Measurements from ENCODE around the gene ARHGAP45.

Gene ARHGAP45

DNA sequence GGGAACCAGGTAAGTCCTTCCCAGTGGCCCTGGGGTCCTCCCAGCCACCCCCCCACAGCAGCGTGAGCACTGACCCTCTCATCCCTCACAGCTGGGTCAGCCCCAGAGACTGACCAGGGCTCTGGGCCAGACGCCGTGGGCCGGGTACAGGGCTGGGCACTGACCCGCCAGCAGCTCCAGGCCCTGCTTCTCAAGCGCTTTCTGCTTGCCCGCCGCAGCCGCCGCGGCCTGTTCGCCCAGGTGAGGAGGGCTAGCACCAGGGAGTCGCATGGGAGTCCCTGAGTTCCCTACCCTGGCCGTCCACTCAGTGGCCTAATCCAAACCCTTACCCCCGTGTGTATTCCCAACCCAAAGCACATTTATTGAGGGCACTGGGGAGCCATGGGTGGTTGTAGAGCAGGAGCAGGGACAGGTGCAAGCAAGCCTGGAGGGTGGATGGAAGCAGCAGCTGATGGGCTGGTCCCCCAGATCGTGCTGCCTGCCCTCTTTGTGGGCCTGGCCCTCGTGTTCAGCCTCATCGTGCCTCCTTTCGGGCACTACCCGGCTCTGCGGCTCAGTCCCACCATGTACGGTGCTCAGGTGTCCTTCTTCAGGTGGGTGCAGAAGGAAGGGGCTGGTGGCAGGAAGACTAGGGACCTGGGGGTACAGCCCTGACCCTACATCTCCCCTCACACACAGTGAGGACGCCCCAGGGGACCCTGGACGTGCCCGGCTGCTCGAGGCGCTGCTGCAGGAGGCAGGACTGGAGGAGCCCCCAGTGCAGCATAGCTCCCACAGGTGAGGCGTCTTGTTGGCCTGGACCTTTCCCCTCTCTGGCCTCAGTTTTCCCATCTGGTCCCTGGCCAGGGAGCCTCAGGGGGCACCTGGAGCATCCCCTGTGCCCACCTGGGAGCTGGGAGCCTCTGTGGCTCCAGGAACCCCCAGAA lies 12.6 kb upstream of the ARHGAP45 start:
- no peak for DNase-seq (ENCODE audit: low read depth)

DNA sequence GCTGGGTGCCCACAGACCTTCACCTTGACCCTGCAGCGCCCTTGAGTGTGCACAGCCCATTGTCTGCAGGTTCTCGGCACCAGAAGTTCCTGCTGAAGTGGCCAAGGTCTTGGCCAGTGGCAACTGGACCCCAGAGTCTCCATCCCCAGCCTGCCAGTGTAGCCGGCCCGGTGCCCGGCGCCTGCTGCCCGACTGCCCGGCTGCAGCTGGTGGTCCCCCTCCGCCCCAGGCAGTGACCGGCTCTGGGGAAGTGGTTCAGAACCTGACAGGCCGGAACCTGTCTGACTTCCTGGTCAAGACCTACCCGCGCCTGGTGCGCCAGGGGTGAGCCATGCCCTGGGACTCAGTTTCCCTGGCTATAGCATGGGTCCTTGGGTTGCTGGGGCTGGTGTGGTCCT lies 11.9 kb upstream of the ARHGAP45 start:
- no peak for DNase-seq (ENCODE audit: low read depth)

DNA sequence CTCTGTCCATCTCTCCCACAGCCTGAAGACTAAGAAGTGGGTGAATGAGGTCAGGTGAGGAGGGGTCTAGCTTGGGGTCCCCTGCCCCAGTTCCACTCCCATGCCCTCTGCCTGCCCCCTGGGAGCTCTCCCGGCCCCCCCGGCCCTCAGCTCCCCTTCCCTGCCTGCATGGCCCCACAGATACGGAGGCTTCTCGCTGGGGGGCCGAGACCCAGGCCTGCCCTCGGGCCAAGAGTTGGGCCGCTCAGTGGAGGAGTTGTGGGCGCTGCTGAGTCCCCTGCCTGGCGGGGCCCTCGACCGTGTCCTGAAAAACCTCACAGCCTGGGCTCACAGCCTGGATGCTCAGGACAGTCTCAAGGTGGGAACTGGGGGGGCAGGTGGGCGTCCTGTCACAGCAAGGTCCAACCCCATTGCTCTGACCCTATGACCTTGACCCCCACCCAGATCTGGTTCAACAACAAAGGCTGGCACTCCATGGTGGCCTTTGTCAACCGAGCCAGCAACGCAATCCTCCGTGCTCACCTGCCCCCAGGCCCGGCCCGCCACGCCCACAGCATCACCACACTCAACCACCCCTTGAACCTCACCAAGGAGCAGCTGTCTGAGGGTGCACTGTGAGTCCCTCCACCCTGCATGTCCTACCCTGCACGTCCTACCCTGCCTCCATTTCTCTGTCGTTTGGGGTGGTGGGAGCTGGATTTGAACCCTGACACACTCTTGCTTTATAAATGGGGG lies 10.9 kb upstream of the ARHGAP45 start:
- no peak for DNase-seq (ENCODE audit: low read depth)

DNA sequence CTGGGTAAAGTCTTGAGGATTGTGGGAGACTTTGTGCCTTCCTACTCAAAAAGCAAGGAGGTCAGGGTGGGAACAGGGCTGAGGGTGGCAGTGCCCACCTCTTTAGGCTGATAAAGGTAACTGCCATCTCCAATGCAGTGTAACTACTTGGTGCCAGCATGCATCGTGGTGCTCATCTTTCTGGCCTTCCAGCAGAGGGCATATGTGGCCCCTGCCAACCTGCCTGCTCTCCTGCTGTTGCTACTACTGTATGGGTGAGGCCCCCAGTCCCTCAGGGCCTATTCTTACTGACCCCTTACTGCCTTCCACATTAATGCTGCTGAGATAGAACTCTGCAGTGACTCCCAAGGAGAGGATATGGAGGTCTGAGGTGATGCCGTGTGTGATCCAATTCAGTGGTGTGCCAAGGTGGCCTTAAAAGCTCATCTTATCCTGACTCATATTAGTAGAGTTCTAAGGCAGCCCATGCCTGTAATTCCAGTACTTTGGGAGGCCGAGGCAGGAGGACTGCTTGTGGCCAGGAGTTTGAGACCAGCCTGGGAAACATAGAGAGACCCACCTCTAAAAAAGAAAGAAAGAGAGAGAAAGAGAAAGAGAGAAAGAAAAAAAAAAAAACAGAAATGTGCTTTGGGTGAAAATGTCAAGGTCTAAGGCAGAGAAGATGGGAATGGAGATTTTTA lies 9.7 kb upstream of the ARHGAP45 start:
- DNase-seq (ENCODE audit: low read depth), result no peak

DNA sequence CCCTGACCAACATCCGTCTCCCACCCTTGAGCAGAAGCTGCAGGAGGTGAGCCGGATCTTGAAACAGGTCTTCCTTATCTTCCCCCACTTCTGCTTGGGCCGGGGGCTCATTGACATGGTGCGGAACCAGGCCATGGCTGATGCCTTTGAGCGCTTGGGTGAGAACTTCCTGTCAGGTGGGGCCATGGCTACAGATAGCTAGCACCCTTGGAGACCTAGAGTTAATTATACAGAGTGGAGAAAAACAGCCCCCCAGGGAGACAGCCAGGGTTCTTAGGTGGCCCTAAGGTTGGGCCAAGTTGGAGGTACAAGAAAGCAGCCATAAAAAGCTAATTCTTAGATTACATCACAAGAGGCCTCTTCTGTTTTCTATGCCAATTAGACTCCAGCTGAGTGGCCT lies 8.9 kb upstream of the ARHGAP45 start:
- no peak for DNase-seq (ENCODE audit: low read depth)

DNA sequence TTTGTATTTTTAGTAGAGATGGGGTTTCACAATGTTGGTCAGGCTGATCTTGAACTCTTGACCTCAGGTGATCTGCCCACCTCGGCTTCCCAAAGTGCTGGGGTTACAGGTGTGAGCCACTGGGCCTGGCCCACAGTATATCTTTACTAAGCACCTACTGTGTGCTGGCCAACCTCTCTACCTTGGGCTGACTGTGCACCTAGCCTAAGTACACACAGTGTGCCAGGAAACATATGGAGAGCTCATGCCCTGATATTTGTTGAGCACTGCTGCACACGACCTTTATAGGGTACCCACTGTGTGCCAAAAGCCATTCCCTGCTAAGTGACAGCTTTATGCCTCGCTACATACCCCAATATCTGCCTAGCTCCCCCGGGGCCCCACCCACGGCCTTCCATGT lies 6.3 kb upstream of the ARHGAP45 start:
- DNase-seq (ENCODE audit: low read depth), result no peak

DNA sequence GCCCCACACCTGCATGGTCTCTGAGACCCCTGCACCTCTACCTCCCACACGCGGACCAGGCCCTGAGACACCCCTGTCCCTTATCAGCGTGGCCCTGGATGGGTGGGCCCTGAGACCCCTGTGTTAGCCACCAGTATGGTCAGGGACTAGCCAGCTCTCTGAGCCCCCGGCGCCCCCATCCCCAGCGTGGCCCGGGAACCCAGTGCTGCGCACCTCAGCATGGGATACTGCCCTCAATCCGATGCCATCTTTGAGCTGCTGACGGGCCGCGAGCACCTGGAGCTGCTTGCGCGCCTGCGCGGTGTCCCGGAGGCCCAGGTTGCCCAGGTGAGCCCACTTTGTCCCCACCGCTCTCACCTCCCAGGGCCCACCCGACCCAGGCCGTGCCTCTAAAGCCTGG lies 5.0 kb upstream of the ARHGAP45 start:
- no peak for DNase-seq (ENCODE audit: low read depth)

DNA sequence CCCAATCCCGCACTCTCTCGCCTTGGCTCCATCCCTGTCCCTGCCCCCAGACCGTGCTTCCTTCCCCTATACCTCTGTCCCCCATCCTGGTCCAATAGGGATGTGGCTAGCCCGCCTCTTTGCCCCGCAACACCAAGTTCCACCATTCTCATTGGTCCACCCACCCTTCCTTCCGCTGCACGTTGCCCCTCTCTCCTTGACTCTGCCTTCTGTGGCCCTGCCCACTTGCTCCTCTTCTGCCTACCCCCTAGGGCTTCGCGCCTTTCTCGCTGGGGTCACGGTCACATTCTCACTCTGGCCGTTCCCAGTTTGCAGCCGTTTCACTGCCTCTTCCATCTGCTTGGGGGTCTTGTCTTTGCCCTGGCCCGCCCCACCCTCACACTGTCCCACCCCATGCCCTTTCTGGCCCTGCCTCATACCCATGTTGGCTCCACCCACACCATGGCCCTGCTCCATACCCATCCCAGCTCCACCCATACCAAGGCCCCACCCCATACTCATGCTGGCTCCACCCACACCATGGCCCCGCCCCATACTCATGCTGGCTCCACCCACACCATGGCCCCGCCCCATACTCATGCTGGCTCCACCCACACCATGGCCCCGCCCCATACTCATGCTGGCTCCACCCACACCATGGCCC lies 4.5 kb upstream of the ARHGAP45 start:
- DNase-seq (ENCODE audit: low read depth), result no peak

DNA sequence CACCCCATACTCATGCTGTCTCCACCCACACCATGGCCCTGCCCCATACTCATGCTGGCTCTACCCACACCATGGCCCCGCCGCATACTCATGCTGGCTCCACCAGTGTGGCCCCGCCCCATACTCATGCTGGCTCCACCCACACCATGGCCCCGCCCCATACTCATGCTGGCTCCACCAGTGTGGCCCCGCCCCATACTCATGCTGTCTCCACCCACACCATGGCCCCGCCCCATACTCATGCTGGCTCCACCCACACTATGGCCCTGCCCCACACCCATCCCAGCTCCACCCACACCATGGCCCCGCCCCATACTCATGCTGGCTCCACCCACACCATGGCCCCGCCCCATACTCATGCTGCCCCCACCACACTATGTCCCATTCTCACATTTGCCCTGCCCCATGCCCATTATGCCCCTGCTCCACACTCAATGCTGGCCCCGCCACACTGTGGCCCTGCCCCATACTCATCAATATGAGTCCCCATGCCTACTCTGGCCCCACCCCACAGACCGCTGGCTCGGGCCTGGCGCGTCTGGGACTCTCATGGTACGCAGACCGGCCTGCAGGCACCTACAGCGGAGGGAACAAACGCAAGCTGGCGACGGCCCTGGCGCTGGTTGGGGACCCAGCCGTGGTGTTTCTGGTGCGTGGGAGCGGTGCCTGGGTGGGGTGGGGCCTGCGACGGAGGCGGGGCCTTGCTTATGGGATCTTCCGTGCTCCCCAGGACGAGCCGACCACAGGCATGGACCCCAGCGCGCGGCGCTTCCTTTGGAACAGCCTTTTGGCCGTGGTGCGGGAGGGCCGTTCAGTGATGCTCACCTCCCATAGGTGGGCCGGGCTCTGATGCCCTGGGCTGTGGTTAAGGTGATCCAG lies 3.7 kb upstream of the ARHGAP45 start:
- no peak for DNase-seq (ENCODE audit: low read depth)

DNA sequence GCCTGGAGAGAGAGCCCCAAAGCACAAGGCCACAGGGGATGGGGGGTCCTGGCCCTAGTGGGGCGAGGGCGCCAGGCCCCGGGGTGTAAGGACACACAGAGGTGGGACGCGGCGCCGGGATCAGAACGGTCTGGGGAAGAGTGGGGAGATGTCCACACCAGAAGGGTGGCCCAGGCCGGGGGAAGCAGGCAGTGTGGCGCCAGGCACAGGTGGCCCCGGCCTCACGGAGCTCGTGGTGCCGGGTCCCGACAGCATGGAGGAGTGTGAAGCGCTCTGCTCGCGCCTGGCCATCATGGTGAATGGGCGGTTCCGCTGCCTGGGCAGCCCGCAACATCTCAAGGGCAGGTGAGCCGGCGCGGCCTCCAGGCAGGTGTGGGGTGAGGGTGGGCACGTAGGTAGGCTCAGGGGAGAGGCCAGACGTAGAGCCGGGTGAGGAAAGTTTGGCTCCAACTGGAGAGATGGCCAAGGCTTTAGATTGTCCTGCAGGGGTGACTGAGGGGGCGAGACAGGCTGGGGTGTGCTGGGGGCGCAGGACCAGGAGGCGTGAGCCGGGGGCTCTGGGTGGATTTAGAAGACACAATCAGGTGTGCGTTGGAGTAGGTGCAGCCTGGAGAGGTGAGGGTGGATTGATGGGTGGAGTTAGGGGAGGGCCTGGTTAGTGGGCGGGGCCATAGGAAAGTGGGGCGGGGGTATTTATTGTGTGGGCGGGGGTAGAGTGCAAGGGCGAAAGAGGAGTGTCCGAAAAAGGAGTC lies 2.9 kb upstream of the ARHGAP45 start:
- DNase-seq (ENCODE audit: low read depth), result no peak

DNA sequence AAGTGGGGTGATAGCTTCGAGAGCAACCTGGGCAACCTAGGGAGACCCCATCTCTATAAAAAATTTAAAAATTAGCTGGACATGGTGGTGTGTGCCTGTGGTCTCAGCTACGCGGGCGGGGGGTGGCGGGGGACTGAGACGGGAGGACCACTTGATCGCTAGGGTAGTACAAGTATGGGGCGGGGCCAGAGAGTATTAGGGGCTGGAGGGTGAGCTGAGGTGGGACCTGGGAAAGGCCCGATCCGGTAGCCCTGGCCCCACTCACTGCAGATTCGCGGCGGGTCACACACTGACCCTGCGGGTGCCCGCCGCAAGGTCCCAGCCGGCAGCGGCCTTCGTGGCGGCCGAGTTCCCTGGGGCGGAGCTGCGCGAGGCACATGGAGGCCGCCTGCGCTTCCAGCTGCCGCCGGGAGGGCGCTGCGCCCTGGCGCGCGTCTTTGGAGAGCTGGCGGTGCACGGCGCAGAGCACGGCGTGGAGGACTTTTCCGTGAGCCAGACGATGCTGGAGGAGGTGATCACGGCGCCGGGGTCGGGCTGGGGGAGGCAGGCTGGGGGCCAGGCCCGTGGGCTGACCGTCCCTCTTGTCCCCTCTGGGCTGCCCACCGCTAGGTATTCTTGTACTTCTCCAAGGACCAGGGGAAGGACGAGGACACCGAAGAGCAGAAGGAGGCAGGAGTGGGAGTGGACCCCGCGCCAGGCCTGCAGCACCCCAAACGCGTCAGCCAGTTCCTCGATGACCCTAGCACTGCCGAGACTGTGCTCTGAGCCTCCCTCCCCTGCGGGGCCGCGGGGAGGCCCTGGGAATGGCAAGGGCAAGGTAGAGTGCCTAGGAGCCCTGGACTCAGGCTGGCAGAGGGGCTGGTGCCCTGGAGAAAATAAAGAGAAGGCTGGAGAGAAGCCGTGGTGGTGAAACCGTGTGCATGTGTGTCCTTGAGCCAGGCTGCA lies 2.0 kb upstream of the ARHGAP45 start:
- DNase-seq (ENCODE audit: low read depth), result no peak

DNA sequence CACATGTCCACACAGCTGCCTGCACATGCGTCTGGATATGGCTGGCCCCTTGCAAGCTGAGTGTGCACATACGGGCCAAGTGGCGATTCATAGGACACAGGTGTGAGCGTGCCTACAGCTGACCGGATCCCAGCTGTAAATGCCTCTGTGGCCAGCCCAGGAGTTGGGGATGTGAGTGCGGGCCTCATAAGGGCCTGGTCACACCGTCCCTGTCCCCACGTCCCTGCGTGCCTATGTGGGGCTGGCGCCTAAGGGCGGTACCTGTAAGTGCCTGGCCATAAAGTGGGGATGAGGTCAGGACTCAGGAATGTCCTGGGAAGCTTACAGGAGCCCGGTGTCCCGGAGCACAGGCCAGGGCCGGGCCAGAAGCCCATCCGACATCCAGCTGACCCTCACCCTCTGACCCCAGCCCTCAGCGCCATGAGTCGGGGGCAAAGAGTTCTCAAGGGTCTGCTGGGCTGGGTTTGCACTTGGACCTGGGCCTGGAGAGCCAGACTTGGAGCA lies 1.3 kb upstream of the ARHGAP45 start:
- DNase-seq (ENCODE audit: low read depth), result no peak

DNA sequence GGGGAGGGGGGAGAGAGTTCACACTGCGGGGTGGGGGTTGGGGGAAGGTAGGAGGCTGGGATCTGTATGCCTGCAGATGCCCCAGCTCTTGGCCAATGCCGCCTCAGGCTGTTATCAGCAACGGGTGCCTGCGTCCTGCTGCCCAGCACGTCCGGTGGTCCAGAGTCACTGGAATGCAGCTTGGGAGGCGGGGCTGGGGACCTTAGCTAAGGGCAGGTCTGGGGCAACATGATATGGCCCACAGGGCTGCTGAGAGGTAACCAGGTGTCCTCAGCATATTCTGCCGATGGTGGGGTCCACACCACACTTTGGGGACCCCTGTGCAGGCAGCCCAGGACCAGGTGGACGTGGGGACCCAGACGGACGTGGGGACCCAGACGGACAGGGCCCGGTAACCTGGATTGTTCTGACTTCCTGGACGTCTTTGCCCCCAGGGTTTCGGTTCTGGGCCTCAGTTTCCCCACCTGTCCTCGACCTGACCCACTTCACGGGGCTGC lies 668 bp upstream of the ARHGAP45 start:
- DNase-seq (ENCODE audit: low read depth), result no peak

DNA sequence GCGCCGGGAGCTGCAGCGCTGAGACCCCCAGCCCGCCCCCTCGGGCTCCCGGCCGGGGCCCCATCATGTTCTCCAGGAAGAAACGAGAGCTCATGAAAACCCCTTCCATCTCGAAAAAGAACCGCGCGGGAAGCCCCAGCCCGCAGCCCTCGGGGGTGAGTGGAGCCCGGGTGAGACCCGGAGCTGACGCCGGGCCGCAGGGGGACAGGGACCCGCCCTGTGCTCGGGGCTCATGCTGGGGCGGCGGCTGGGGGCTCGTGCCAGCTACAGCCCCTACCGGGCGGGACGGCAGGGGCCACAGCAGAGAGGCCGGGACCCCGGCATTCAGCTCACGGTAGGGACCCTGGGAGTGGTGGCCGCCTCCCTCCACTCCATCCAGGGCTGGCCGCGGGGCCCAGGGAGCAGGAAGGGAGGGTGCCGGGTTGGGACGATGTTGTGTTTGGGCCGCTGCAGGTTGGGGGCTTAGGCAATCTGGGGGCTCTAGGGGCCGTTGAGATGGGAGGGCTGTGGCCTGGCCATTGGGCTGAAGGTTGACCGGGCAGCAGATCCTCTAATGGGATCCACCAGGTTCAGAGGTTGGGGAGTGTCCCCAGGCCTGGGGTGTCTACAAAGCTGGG lies 482 bp downstream of the ARHGAP45 start:
- no peak for DNase-seq (ENCODE audit: low read depth)

DNA sequence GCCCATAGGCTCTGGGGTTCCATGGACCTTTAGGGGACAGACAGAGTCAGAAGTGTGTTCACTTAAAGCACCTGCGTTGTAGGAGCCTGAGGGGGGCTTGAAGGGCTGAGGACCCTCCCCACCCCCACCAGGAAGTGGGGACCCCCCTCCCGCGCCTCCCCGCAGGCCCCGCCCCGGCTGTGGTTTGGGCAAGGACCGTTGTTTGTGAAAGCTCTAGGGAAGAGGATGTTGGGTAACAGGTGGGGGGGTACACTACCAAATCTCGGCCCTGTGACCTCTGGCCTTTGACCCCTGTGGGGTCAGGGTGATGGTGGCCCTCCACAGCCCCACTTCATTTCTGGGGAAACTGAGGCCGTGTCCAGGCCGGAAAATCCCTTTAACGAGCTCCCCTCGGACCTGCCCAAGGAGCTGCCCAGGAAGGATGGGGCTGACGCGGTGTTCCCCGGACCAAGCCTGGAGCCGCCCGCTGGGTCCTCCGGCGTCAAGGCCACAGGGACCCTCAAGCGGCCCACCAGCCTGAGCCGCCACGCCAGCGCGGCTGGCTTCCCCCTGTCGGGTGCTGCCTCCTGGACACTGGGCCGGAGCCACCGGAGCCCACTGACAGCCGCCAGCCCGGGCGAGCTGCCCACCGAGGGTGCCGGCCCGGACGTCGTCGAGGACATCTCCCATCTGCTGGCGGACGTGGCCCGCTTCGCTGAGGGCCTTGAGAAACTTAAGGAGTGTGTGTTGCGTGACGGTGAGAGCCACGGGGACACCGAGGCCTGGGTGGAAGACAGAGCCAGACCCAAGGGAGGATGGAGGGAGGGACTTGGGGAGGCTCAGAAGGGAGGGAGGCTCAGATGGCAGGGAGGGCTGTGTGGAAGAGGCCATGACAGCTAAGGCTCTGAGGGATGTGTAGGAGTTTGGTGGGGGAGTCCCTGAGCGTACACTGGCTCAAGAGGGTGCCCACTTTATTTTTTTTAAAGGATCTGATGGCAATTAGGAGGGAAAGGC lies 1.3 kb downstream of the ARHGAP45 start:
- no peak for DNase-seq (ENCODE audit: low read depth)

DNA sequence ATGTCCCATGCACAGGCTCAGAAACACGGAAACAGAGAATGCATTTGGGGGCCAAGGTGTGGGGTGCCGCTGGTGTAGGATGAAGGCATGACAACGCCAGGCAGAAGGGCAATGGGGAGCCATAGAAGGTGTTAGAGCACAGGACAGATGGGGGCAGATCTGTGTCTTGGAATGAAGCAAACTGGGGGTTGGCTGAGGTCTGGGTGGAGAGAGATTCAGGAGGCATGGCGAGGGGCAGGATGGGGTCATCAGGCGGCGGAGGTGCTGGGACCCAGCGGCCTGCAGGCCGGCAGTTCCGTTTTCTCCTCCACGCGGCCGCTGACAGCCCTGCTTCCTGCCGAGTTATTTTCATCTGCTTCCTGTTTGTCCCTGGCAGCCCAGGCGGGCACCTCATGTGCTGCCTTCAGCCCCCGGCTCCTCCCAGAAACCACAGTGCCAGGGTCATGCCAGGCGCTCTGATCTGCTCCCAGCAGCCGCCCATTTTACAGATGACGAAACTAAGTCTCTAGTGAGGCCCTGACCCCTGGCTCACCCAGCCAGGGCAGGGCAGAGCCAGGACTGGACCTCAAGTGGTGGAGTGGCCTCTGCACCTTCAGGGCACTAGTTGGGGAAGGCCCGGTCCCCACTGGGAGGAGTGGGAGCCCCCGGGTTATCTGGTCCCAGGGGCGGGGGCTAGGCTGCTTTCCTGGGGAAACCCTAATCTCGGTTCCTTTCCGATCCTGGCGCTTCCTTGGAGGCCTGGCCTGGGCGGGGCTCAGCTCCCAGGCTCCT lies 2.2 kb downstream of the ARHGAP45 start:
- DNase-seq (ENCODE audit: low read depth), result no peak

DNA sequence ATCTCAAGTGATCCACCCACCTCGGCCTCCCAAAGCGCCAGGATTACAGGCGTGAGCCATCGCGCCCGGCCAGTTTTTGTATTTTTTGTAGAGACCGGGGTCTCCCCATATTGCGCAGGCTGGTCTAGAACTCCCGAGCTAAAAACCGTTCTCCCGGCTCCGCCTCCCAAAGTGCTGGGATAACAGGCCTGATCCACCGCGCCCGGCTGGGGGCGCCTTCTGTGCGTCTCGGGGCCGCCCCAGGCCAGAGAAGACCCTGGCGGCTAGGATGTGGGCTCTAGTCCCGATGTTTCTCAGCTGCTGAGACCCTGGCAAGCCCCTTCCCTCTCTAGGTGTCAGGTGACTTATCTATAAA lies 3.6 kb downstream of the ARHGAP45 start:
- no peak for DNase-seq (ENCODE audit: low read depth)

All from stimulated activated CD8-positive, alpha-beta memory T cell treated with anti-CD3 and anti-CD28 coated beads, Interleukin-4, amount 100 ng/mL, for 24 hours (primary cell).